Neural crest cell (in vitro differentiated cells): ENCODE data around the gene COL4A3. TPM values are rescaled to one million over a fixed set of nuclear protein-coding genes. Genes with fewer than 3 reads are reported as not detected.

Source experiments
- DNase-seq: peaks from one replicate; pipeline ENCODE4 v3.0.0; 2021; ENCODE audit warnings: low read depth, mixed read lengths, low spot score
- H3K27ac Mint-ChIP-seq: one replicate; pipeline ENCODE4 v1.8.0; 2021; ENCODE audit warnings: mild to moderate bottlenecking, mixed read lengths; ENCODE audit not compliant: unreplicated experiment
- H3K27me3 Mint-ChIP-seq: 2 replicates; pipeline ENCODE4 v1.8.0; 2021; ENCODE audit warnings: low read depth, mild to moderate bottlenecking, mixed read lengths
- H3K36me3 Mint-ChIP-seq: 2 replicates; pipeline ENCODE4 v1.8.0; 2021; ENCODE audit warnings: low read depth, mild to moderate bottlenecking, mixed read lengths
- H3K4me1 Mint-ChIP-seq: 2 replicates; pipeline ENCODE4 v1.8.0; 2021; ENCODE audit warnings: mixed read lengths
- H3K4me3 Mint-ChIP-seq: one replicate; pipeline ENCODE4 v1.8.0; 2021; ENCODE audit warnings: mild to moderate bottlenecking, mixed read lengths
- H3K9me3 Mint-ChIP-seq: 2 replicates; pipeline ENCODE4 v1.8.0; 2021; ENCODE audit warnings: mixed read lengths
- long read RNA-seq: library from polyadenylated mRNA; unstranded; transcript quantifications from one replicate; pipeline ENCODE4 v2.0.0, GENCODE V29; 2020
- total RNA-seq: library from RNA; stranded (reverse); gene quantifications from 2 replicates; pipeline ENCODE4 v1.2.1, GENCODE V29; 2021
- TF ChIP-seq, protein P1 (sequence below): fragments of 200-600 bp; sonication (generic); conservative IDR thresholded peaks from 2 replicates; pipeline ENCODE4 v1.5.0; 2021; ENCODE audit warnings: antibody characterized with exemption, mild to moderate bottlenecking

Gene COL4A3
- not detected in 2 replicates for total RNA-seq
- long read RNA-seq = 0 reads

DNA sequence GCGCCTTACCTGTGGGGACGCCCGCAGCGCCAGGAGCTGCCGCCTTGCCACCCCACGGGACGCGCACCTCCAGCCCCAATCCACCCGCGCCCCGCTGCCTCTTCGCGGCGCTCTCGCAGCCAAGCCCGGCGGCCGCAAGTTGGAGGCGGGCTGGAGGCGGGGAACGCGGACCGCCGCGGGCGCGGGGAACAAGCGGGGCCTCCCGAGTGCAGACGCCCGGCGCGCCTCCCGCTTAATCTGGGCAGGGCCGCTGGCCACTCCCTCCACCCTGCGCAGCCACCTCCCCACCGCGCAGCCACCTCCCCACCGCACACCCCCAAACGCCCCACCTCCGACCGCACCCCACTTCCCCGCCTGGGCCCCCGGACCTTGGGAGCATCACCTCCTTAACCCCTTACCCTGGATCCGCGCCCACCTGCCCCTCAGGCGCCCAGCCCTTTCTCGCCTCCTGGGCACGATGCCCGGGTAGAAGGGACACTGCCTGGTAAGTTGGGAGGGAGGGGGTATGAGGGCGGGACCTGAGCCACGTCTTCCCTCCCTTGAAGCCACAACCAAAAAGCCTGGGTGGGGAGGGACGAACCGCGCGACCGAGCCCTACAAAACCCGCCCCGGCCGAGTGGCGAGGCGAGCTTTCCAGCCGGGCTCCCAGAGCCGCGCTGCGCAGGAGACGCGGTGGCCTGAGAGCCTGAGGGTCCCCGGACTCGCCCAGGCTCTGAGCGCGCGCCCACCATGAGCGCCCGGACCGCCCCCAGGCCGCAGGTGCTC lies at the start of gene COL4A3, which contains the start of gene COL4A4:
TSS of gene COL4A3 (plus strand) at position 627 of the 765 bp plus-strand sequence. CDS start at position 730, 103 bp downstream.
TSS of gene COL4A4 (minus strand) at position 208 of the 765 bp plus-strand sequence. CDS start 16,722 bp downstream, outside the sequence.
- peak within 1 kb of the TSS; percentile 81 for H3K4me3 Mint-ChIP-seq
- H3K4me1 Mint-ChIP-seq = peaks cover 5% of the 10 kb centered on the region
- H3K9me3 Mint-ChIP-seq = no peaks in the 10 kb centered on the region
- peaks cover 92% of the 10 kb centered on the region for H3K27me3 Mint-ChIP-seq
- DNase-seq = peak; percentile 24
- H3K36me3 Mint-ChIP-seq = no peaks in the 10 kb centered on the region
- TF ChIP-seq, protein P1, sequence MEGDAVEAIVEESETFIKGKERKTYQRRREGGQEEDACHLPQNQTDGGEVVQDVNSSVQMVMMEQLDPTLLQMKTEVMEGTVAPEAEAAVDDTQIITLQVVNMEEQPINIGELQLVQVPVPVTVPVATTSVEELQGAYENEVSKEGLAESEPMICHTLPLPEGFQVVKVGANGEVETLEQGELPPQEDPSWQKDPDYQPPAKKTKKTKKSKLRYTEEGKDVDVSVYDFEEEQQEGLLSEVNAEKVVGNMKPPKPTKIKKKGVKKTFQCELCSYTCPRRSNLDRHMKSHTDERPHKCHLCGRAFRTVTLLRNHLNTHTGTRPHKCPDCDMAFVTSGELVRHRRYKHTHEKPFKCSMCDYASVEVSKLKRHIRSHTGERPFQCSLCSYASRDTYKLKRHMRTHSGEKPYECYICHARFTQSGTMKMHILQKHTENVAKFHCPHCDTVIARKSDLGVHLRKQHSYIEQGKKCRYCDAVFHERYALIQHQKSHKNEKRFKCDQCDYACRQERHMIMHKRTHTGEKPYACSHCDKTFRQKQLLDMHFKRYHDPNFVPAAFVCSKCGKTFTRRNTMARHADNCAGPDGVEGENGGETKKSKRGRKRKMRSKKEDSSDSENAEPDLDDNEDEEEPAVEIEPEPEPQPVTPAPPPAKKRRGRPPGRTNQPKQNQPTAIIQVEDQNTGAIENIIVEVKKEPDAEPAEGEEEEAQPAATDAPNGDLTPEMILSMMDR = no peak
- H3K27ac Mint-ChIP-seq = no peak within 1 kb of the TSS

DNA sequence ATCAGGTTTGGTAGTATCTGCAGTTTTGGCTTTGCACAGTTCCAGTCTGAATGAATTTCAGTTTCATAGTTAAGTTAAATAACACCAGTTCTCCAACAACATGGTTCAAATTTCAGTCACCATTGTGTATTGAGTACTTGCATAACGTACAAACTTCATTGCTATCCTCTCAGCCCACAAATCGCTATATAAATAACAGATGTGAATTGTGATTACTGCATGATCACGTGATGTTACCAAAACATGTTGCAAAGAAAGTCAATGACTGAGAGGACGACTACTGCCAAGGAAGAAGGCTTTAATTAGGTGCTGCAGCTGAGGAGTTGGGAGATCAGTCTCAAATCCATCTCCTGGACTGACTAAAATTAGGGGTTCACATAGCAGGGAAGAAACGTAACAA lies 48.7 kb upstream of the COL4A3 start:
- no peaks in the 10 kb centered on the region for H3K4me1 Mint-ChIP-seq
- H3K27me3 Mint-ChIP-seq = no peaks in the 10 kb centered on the region
- no peak overlapping the region for H3K27ac Mint-ChIP-seq
- DNase-seq = no peak
- no peak overlapping the region for H3K4me3 Mint-ChIP-seq
- no peaks in the 10 kb centered on the region for H3K9me3 Mint-ChIP-seq
- H3K36me3 Mint-ChIP-seq = no peaks in the 10 kb centered on the region
- TF ChIP-seq, protein P1 = no peak

DNA sequence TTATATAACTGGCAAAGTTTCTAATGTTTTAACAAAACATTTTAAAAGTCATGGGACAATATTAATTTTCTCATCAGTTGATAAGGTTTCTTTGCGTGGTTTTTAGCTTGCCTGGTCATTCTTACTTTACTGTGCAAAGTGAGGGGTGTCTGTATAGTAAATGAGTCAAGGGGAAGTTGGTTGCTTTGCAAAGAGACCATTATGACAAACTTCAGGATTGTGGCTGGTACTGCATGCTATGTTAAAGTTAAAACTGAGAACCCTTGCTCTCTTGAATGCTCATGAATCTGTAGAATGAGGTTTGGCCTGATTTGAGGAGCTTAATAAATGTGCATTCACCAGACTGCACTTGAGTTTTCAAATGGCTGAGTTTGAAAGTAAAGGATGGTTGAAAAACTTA lies 47.4 kb upstream of the COL4A3 start:
- no peak overlapping the region for H3K27ac Mint-ChIP-seq
- H3K27me3 Mint-ChIP-seq = no peaks in the 10 kb centered on the region
- no peak overlapping the region for H3K4me3 Mint-ChIP-seq
- no peak for DNase-seq
- H3K36me3 Mint-ChIP-seq = no peaks in the 10 kb centered on the region
- TF ChIP-seq, protein P1 = no peak
- no peaks in the 10 kb centered on the region for H3K9me3 Mint-ChIP-seq
- H3K4me1 Mint-ChIP-seq = no peaks in the 10 kb centered on the region

DNA sequence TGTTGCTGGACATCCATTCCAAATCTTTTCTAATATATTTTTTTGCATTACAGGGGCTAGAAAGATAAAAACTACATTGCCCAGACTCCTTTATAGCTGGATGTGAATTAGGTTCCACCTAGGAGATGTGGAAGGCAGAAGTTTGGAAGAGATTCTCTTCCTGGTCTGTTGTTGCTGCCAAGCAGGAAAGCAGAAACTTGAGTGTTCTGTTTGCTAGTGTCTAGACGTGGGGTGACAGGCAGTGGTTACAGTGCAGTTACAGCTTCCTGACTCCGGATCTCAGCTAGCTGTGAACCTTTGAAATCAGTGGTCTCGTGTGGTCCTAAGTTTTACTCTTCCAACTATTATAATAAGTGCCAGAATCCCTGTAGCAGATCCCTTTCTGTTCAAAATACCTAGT lies 46.6 kb upstream of the COL4A3 start:
- no peaks in the 10 kb centered on the region for H3K9me3 Mint-ChIP-seq
- no peak overlapping the region for H3K4me3 Mint-ChIP-seq
- H3K27ac Mint-ChIP-seq = no peak overlapping the region
- no peaks in the 10 kb centered on the region for H3K27me3 Mint-ChIP-seq
- DNase-seq = no peak
- TF ChIP-seq, protein P1 = no peak
- no peaks in the 10 kb centered on the region for H3K36me3 Mint-ChIP-seq
- H3K4me1 Mint-ChIP-seq = no peaks in the 10 kb centered on the region

DNA sequence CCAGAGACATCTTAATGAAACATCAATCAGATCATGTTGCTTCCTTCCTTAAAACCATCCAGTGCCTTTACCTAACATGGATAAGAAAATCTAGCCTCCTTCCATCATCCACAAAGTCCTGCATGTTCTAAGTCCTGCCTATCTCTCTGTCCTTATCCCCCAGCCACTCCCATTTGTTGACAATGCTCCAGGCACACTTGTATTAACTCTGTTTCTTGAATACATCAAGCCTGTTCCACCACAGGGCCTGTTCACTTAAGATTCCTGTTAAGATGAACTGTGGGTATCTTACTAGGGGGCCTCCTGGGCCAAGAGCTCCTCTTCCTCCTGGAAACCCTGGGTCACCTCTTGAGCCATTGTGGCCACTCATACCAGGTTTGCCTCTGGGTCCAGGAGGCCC lies 46.1 kb upstream of the COL4A3 start:
- Mint-ChIP-seq H3K27ac (no peak overlapping the region), H3K4me1 (no peaks in the 10 kb centered on the region)
- TF ChIP-seq, protein P1 = no peak

More for the DNA sequence above, 46.1 kb upstream of the COL4A3 start:
- H3K27me3 Mint-ChIP-seq = no peaks in the 10 kb centered on the region
- H3K4me3 Mint-ChIP-seq = no peak overlapping the region
- no peaks in the 10 kb centered on the region for H3K36me3 Mint-ChIP-seq
- no peak for DNase-seq
- no peaks in the 10 kb centered on the region for H3K9me3 Mint-ChIP-seq
